Tibial artery (tissue), 4 donors: ENCODE measurements around the gene TMEM207.

Experiments used
- DNase-seq, 2 donors: peaks; one replicate each; pipeline ENCODE4 v3.0.0-alpha.2; 2019
- H3K27ac ChIP-seq, 2 donors: fragments of 200-600 bp; sonication (generic) in 1 of 2; 1 replicate in 1 of 2; 2 replicates in 1 of 2; pipeline ENCODE4 v1.5.1; 2018 to 2019; ENCODE audit warnings: mild to moderate bottlenecking in 1 of 2
- H3K27me3 ChIP-seq, 2 donors: fragments of 200-600 bp; sonication (generic) in 1 of 2; one replicate each; pipeline versions ENCODE4 v1.5.1 to v1.6.0; 2016 to 2019
- H3K36me3 ChIP-seq, 3 donors: fragments of 200-600 bp; sonication (generic) in 2 of 3; one replicate each; pipeline ENCODE4 v1.5.1; 2016 to 2019; ENCODE audit warnings: mild to moderate bottlenecking in 2 of 3
- H3K4me1 ChIP-seq, 4 donors: fragments of 200-600 bp; sonication (generic) in 2 of 4; 1 replicate in 3 of 4; 2 replicates in 1 of 4; pipeline ENCODE4 v1.5.1; 2016 to 2019
- H3K4me3 ChIP-seq, 2 donors: fragments of 200-600 bp; sonication (generic) in 1 of 2; 1 replicate in 1 of 2; 2 replicates in 1 of 2; pipeline ENCODE4 v1.5.1; 2018 to 2019; ENCODE audit warnings: mild to moderate bottlenecking in 2 of 2
- H3K9me3 ChIP-seq, 3 donors: fragments of 200-600 bp; sonication (generic) in 1 of 3; one replicate each; pipeline ENCODE4 v1.5.1; 2016 to 2019
- CTCF ChIP-seq, 2 experiments: fragments of 200-600 bp in 1 of 2; fragments of 450-650 bp in 1 of 2; IDR thresholded peaks; one replicate each; pipeline ENCODE4 v1.5.1; 2017 to 2019; ENCODE audit warnings: antibody characterized with exemption in 2 of 2, mild to moderate bottlenecking in 1 of 2, moderate library complexity in 1 of 2
- intact Hi-C: fragments of 100-400 bp; cut with DNase I; formaldehyde crosslinking; loops from one replicate; pipeline ENCODE4 v1.15.0; 2023; ENCODE audit warnings: low total_unique reads

Gene TMEM207

GRCh38 chr3:190458040-190458439 is 8.3 kb upstream of the TMEM207 start:
- Histone ChIP-seq H3K27me3 (no peaks in the 10 kb centered on the region), H3K4me3 (no peak overlapping the region), H3K27ac (no peak overlapping the region), H3K36me3 (no peaks in the 10 kb centered on the region), H3K4me1 (no peaks in the 10 kb centered on the region), H3K9me3 (no peaks in the 10 kb centered on the region)
- no peak for DNase-seq
- no peak for TF ChIP-seq CTCF (IDR thresholded peaks at IDR 0.05)
- intact Hi-C loops, result no loop called here

GRCh38 chr3:190456770-190457169 is 7.1 kb upstream of the TMEM207 start:
- TF ChIP-seq CTCF (IDR thresholded peaks at IDR 0.05), result no peak
- Histone ChIP-seq H3K27me3 (no peaks in the 10 kb centered on the region), H3K27ac (no peak overlapping the region), H3K4me1 (no peaks in the 10 kb centered on the region), H3K4me3 (no peak overlapping the region), H3K36me3 (no peaks in the 10 kb centered on the region), H3K9me3 (no peaks in the 10 kb centered on the region)
- no peak for DNase-seq
- intact Hi-C loops, result no loop called here

- Histone ChIP-seq H3K4me3 (no peak overlapping the region), H3K27me3 (no peaks in the 10 kb centered on the region), H3K4me1 (no peaks in the 10 kb centered on the region), H3K9me3 (no peaks in the 10 kb centered on the region), H3K27ac (no peak overlapping the region), H3K36me3 (no peaks in the 10 kb centered on the region)
- DNase-seq, result no peak
- TF ChIP-seq CTCF (IDR thresholded peaks at IDR 0.05), result no peak
- intact Hi-C loops, result no loop called here
These were observed 6.1 kb upstream of the TMEM207 start for GRCh38 chr3:190455828-190456227.

GRCh38 chr3:190448256-190448655 is 1.4 kb downstream of the TMEM207 start:
- TF ChIP-seq CTCF (IDR thresholded peaks at IDR 0.05), result no peak
- H3K36me3 ChIP-seq, result no peaks in the 10 kb centered on the region
- H3K9me3 ChIP-seq, result no peaks in the 10 kb centered on the region
- no peak overlapping the region for H3K4me3 ChIP-seq
- no peak for DNase-seq
- no peaks in the 10 kb centered on the region for H3K27me3 ChIP-seq
- no peak overlapping the region for H3K27ac ChIP-seq
- H3K4me1 ChIP-seq, result no peaks in the 10 kb centered on the region
- intact Hi-C loops, result no loop called here

GRCh38 chr3:190446573-190447279 is 3.0 kb downstream of the TMEM207 start:
- no peaks in the 10 kb centered on the region for H3K9me3 ChIP-seq

More at GRCh38 chr3:190446573-190447279, 3.0 kb downstream of the TMEM207 start:
- no peak overlapping the region for H3K4me3 ChIP-seq
- H3K36me3 ChIP-seq, result no peaks in the 10 kb centered on the region
- no peak for TF ChIP-seq CTCF (IDR thresholded peaks at IDR 0.05)
- H3K27me3 ChIP-seq, result no peaks in the 10 kb centered on the region
- intact Hi-C loops, result no loop called here
- no peak for DNase-seq
- no peak overlapping the region for H3K27ac ChIP-seq
- no peaks in the 10 kb centered on the region for H3K4me1 ChIP-seq
